Activated CD4-positive, alpha-beta T cell treated with anti-CD3 and anti-CD28 coated beads, Interleukin-2, amount 50 U/mL, for 16 hours (primary cell): ENCODE results near the gene SEBOX.

ENCODE experiments used
- DNase-seq: peaks from one replicate; pipeline ENCODE4 v3.0.0-alpha.2; 2020

The SEBOX gene

GRCh38 chr17:28317099-28317965 lies 47.7 kb downstream of the SEBOX start:
- DNase-seq, result no peak

GRCh38 chr17:28315846-28316705 lies 48.9 kb downstream of the SEBOX start:
- DNase-seq, result no peak

GRCh38 chr17:28313841-28314240 lies 51.2 kb downstream of the SEBOX start:
- no peak for DNase-seq
